HFFc6 (cell line): ENCODE data around the gene FNIP1. TPM values are rescaled to one million over a fixed set of nuclear protein-coding genes. Genes with fewer than 3 reads are reported as not detected.

ENCODE experiments used
- DNase-seq: peaks from one replicate; pipeline ENCODE4 v3.0.0-alpha.2; 2018
- H3K27ac Mint-ChIP-seq: 2 replicates; pipeline ENCODE4 v1.8.0; 2020; ENCODE audit warnings: mild to moderate bottlenecking, mixed read lengths
- H3K27me3 Mint-ChIP-seq: 2 replicates; pipeline ENCODE4 v1.8.0; 2021; ENCODE audit warnings: mild to moderate bottlenecking, moderate library complexity, mixed read lengths; ENCODE audit not compliant: insufficient read depth
- H3K36me3 Mint-ChIP-seq: 2 replicates; pipeline ENCODE4 v1.8.0; 2021; ENCODE audit warnings: low read depth, mixed read lengths
- H3K4me1 Mint-ChIP-seq: 2 replicates; pipeline ENCODE4 v1.8.0; 2020; ENCODE audit warnings: low read depth, mixed read lengths
- H3K4me3 Mint-ChIP-seq: 2 replicates; pipeline ENCODE4 v1.8.0; 2020; ENCODE audit warnings: mild to moderate bottlenecking, moderate library complexity, mixed read lengths
- H3K9me3 Mint-ChIP-seq: 2 replicates; pipeline ENCODE4 v1.8.0; 2020; ENCODE audit warnings: mild to moderate bottlenecking, mixed read lengths
- total RNA-seq, 6 experiments: library from RNA; stranded (reverse); fragmentation: NEBNext Ultra II Directional; extraction: Animal tissue kit (Norgen Biotek cat#: 25700); gene quantifications; 2 replicates in 1 of 6; 3 replicates in 5 of 6; pipeline ENCODE4 v1.2.3, GENCODE V29; 2021
- TF ChIP-seq, protein P1 (sequence below): fragments of 200-600 bp; sonication (generic); IDR thresholded peaks from 2 replicates; pipeline ENCODE4 v1.5.0; 2021; ENCODE audit warnings: antibody characterized with exemption, mild to moderate bottlenecking

The FNIP1 gene
- total RNA-seq, 6 experiments from 2014 or later = 19.9 to 24.8 (median 22.1) TPM

DNA sequence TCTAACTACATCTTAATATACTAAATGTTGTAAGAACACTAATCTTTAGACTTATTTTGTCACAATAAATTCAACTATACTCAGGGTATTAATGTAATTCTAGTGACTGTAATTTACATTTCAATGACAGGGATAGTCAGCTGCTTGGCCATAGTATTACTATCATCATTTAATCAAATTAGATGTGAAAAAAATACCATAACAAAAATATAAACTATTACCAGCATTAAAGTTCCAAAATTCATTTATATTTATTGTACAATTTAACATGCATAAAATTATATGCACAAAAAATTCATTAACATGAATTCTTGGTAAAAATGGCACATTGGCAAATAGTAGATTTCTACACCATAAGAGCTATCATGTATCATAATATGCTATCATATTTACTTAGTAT lies 28.9 kb downstream of the FNIP1 start:
- TF ChIP-seq, protein P1, sequence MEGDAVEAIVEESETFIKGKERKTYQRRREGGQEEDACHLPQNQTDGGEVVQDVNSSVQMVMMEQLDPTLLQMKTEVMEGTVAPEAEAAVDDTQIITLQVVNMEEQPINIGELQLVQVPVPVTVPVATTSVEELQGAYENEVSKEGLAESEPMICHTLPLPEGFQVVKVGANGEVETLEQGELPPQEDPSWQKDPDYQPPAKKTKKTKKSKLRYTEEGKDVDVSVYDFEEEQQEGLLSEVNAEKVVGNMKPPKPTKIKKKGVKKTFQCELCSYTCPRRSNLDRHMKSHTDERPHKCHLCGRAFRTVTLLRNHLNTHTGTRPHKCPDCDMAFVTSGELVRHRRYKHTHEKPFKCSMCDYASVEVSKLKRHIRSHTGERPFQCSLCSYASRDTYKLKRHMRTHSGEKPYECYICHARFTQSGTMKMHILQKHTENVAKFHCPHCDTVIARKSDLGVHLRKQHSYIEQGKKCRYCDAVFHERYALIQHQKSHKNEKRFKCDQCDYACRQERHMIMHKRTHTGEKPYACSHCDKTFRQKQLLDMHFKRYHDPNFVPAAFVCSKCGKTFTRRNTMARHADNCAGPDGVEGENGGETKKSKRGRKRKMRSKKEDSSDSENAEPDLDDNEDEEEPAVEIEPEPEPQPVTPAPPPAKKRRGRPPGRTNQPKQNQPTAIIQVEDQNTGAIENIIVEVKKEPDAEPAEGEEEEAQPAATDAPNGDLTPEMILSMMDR = no peak
- no peak overlapping the region for H3K4me3 Mint-ChIP-seq
- H3K4me1 Mint-ChIP-seq = peaks cover 26% of the 10 kb centered on the region
- no peak overlapping the region for H3K27ac Mint-ChIP-seq
- no peaks in the 10 kb centered on the region for H3K9me3 Mint-ChIP-seq
- no peak for DNase-seq
- H3K27me3 Mint-ChIP-seq = no peaks in the 10 kb centered on the region
- peaks cover 9% of the 10 kb centered on the region for H3K36me3 Mint-ChIP-seq

DNA sequence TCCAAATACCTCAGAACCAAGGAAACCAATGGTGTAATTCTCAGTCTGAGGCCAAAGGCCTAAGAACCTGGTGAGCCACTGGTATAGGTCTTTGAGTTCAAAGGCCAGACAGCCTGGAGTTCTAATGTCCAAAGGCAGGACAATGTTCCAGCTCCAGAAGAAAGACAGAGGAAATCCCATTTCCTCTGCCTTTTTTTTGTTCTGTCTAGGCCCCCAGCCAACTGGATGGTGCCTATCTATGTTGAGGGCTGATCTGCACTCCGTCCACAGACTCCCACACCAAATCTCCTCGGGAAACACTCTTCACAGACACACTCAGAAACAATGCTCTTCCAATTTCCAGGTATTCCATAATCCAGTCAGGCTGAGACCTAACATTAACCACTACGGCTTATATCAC lies 30.1 kb downstream of the FNIP1 start:
- DNase-seq = no peak
- peaks cover 30% of the 10 kb centered on the region for H3K4me1 Mint-ChIP-seq
- peaks cover 13% of the 10 kb centered on the region for H3K36me3 Mint-ChIP-seq
- H3K27ac Mint-ChIP-seq = no peak overlapping the region
- no peak overlapping the region for H3K4me3 Mint-ChIP-seq
- H3K27me3 Mint-ChIP-seq = no peaks in the 10 kb centered on the region
- TF ChIP-seq, protein P1 = no peak
- no peaks in the 10 kb centered on the region for H3K9me3 Mint-ChIP-seq

DNA sequence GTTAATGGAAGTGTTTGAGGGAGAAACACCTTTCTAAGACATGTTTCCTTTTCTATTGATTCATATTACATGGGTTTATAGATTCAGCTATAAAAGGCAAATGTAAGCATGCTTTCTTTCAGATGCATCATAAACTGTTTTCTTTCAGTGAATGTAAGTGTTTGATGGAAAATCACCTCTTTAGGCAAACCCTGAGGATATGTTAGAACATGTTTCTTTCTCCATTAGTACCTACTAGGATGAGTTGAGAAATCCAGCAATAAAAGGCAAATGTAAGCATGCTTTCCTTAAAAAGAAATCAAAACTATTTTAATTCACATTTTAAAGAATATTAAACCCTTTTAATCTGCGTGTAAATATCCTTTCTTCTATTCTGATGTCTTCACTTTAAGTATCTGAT lies 31.6 kb downstream of the FNIP1 start:
- Mint-ChIP-seq H3K4me3 (no peak overlapping the region), H3K27me3 (no peaks in the 10 kb centered on the region), H3K36me3 (peaks cover 13% of the 10 kb centered on the region), H3K27ac (no peak overlapping the region), H3K9me3 (no peaks in the 10 kb centered on the region), H3K4me1 (peaks cover 25% of the 10 kb centered on the region)
- TF ChIP-seq, protein P1 = no peak
- no peak for DNase-seq

DNA sequence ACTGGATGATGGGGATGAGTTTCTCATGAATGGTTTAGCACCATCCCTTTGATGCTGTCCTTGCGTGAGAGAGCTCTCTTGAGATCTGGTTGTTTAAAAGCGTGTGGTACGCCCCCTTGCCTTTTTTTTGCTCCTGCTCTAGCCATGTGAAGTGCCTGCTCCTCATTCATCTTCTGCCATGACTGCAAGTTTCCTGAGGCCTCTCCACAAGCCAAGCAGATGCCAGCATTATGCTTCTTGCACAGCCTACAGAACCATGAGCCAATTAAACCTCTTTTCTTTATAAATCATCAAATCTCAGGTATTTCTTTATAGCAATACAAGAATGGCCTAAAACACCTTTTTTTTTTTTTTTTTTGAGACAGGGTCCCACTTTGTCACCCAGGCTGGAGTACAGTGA lies 32.8 kb downstream of the FNIP1 start:
- Mint-ChIP-seq H3K36me3 (peaks cover 18% of the 10 kb centered on the region), H3K27me3 (no peaks in the 10 kb centered on the region), H3K9me3 (no peaks in the 10 kb centered on the region), H3K27ac (no peak overlapping the region), H3K4me3 (no peak overlapping the region), H3K4me1 (peaks cover 18% of the 10 kb centered on the region)
- no peak for DNase-seq
- TF ChIP-seq, protein P1 = no peak

DNA sequence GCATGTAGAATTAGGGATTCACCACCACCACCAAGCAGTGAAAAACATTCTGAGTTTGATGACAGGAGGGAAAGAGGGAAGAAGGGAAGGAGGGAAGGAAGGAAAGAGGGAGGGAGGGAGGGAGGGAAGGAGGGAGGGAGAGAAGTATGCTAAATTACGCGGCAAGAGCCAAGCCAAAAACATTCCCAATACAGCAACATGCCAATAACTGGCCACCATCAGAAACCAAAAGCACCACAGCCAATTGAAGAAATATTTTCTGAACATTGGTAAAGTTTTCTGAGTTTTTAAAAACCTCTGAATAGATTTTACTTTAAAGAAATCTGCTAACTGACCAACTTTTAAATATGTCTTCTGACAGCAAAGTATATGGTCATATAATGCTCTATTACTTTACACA lies 36.0 kb downstream of the FNIP1 start:
- Mint-ChIP-seq H3K9me3 (no peaks in the 10 kb centered on the region), H3K4me1 (peaks cover 13% of the 10 kb centered on the region), H3K4me3 (no peak overlapping the region), H3K27me3 (no peaks in the 10 kb centered on the region), H3K36me3 (peaks cover 18% of the 10 kb centered on the region), H3K27ac (no peak overlapping the region)
- TF ChIP-seq, protein P1 = no peak
- no peak for DNase-seq

DNA sequence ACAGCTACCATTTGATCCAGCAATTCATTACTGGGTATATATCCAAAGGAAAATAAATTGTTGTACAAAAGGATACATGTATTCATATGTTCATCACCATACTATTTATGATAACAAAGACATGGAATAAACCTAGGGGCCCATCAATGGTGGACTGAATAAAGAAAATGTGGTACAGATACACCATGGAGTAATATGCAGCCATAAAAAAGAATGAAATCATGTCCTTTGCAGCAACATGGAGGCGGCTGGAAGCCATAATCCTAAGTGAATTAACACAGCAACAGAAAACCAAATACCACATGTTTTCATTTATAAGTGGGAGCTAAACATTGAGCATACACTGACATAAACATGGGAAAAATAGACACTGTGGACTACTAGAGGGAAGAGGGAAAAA lies 37.1 kb downstream of the FNIP1 start:
- Mint-ChIP-seq H3K27ac (no peak overlapping the region), H3K4me3 (no peak overlapping the region), H3K27me3 (no peaks in the 10 kb centered on the region), H3K4me1 (peaks cover 11% of the 10 kb centered on the region), H3K9me3 (no peaks in the 10 kb centered on the region), H3K36me3 (peaks cover 18% of the 10 kb centered on the region)
- DNase-seq = no peak
- TF ChIP-seq, protein P1 = no peak
